Measurements from ENCODE around the gene LCE1E.

The LCE1E gene

GRCh38 chr1:152796421-152796820 lies 10.4 kb downstream of the LCE1E start, which contains the start of gene LCE1D:
Gene LCE1D (plus strand): TSS chr1:152796721. CDS start chr1:152797795, 1,074 bp downstream.
- no peak within 1 kb of the TSS for H3K4me3 ChIP-seq (ENCODE audit: low read length)
- no peaks in the 10 kb centered on the region for H3K27me3 ChIP-seq (ENCODE audit: control insufficient read depth, insufficient read depth, low read length)
- no peaks in the 10 kb centered on the region for H3K36me3 ChIP-seq (ENCODE audit: control insufficient read depth, insufficient read depth, low read length)
- no peaks in the 10 kb centered on the region for H3K4me1 ChIP-seq (ENCODE audit: control insufficient read depth, insufficient read depth, low read length)
- H3K9me3 ChIP-seq (ENCODE audit: control insufficient read depth, low read length), result no peaks in the 10 kb centered on the region
- H3K9ac ChIP-seq (ENCODE audit: low read length), result no peak within 1 kb of the TSS

- Histone ChIP-seq H3K4me1 (ENCODE audit: control insufficient read depth, insufficient read depth, low read length) (no peaks in the 10 kb centered on the region), H3K4me3 (ENCODE audit: low read length) (no peak overlapping the region), H3K27me3 (ENCODE audit: control insufficient read depth, insufficient read depth, low read length) (no peaks in the 10 kb centered on the region), H3K9ac (ENCODE audit: low read length) (no peak overlapping the region), H3K36me3 (ENCODE audit: control insufficient read depth, insufficient read depth, low read length) (no peaks in the 10 kb centered on the region), H3K9me3 (ENCODE audit: control insufficient read depth, low read length) (no peaks in the 10 kb centered on the region)
These were observed 15.3 kb downstream of the LCE1E start for GRCh38 chr1:152801333-152801732.

DNA sequence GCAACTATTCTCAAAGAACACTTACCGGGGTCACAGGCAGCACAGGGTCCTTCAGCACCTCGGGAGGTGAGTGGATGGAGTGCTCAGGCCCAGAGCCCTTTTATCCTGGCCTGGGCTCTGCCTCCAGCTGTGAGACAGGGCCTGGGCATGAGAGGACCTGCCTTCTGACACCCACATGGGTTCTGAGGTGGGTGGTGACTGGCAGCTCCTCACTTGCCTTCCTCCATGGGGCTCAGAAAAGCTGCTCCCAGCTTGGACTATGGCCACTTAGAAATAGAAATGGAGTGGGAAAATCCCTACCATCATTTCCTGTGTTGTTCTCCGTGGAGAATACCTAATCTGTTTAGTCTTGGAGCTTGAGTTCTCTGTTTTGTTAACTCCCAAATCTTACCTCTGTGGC lies 20.5 kb downstream of the LCE1E start, which contains the start of gene LCE1C:
Gene LCE1C (minus strand): TSS at position 76 of the 400 bp plus-strand sequence. CDS start 1,173 bp downstream, outside the sequence.
- Histone ChIP-seq H3K4me1 (ENCODE audit: control insufficient read depth, insufficient read depth, low read length) (no peaks in the 10 kb centered on the region), H3K9ac (ENCODE audit: low read length) (no peak within 1 kb of the TSS), H3K36me3 (ENCODE audit: control insufficient read depth, insufficient read depth, low read length) (no peaks in the 10 kb centered on the region), H3K4me3 (ENCODE audit: low read length) (no peak within 1 kb of the TSS), H3K9me3 (ENCODE audit: control insufficient read depth, low read length) (no peaks in the 10 kb centered on the region), H3K27me3 (ENCODE audit: control insufficient read depth, insufficient read depth, low read length) (no peaks in the 10 kb centered on the region)

- H3K36me3 ChIP-seq (ENCODE audit: control insufficient read depth, insufficient read depth, low read length), result no peaks in the 10 kb centered on the region
- H3K4me1 ChIP-seq (ENCODE audit: control insufficient read depth, insufficient read depth, low read length), result no peaks in the 10 kb centered on the region
- no peak overlapping the region for H3K4me3 ChIP-seq (ENCODE audit: low read length)
- H3K9me3 ChIP-seq (ENCODE audit: control insufficient read depth, low read length), result no peaks in the 10 kb centered on the region
- H3K9ac ChIP-seq (ENCODE audit: low read length), result no peak overlapping the region
- no peaks in the 10 kb centered on the region for H3K27me3 ChIP-seq (ENCODE audit: control insufficient read depth, insufficient read depth, low read length)
These were observed 25.0 kb downstream of the LCE1E start for GRCh38 chr1:152811050-152811449.

GRCh38 chr1:152811671-152812070 lies 25.6 kb downstream of the LCE1E start, which contains the start of gene LCE1B:
Gene LCE1B (plus strand): TSS chr1:152811971. CDS start chr1:152812447, 476 bp downstream.
- no peak within 1 kb of the TSS for H3K4me3 ChIP-seq (ENCODE audit: low read length)
- no peaks in the 10 kb centered on the region for H3K36me3 ChIP-seq (ENCODE audit: control insufficient read depth, insufficient read depth, low read length)
- H3K9me3 ChIP-seq (ENCODE audit: control insufficient read depth, low read length), result no peaks in the 10 kb centered on the region
- H3K27me3 ChIP-seq (ENCODE audit: control insufficient read depth, insufficient read depth, low read length), result no peaks in the 10 kb centered on the region
- no peaks in the 10 kb centered on the region for H3K4me1 ChIP-seq (ENCODE audit: control insufficient read depth, insufficient read depth, low read length)
- no peak within 1 kb of the TSS for H3K9ac ChIP-seq (ENCODE audit: low read length)

DNA sequence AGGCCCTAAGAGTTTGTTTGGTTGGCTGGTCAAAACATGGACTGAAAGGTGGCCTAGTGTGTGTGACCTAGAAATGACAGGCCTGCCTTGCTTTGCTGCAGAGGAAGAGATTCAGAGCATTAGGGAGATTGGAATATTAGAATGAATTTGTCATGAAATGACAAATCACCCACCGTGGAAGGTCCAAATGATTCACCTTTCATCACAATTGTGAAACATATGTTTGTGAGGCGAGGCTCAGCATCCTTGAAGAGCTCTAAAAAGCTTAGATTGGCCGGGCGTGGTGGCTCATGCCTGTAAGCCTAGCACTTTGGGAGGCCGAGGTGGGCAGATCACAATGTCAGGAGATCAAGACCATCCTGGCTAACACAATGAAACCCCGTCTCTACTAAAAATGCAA lies 31.3 kb downstream of the LCE1E start:
- Histone ChIP-seq H3K4me3 (ENCODE audit: low read length) (no peak overlapping the region), H3K27me3 (ENCODE audit: control insufficient read depth, insufficient read depth, low read length) (no peaks in the 10 kb centered on the region), H3K9ac (ENCODE audit: low read length) (no peak overlapping the region), H3K4me1 (ENCODE audit: control insufficient read depth, insufficient read depth, low read length) (no peaks in the 10 kb centered on the region), H3K36me3 (ENCODE audit: control insufficient read depth, insufficient read depth, low read length) (no peaks in the 10 kb centered on the region), H3K9me3 (ENCODE audit: control insufficient read depth, low read length) (no peaks in the 10 kb centered on the region)

DNA sequence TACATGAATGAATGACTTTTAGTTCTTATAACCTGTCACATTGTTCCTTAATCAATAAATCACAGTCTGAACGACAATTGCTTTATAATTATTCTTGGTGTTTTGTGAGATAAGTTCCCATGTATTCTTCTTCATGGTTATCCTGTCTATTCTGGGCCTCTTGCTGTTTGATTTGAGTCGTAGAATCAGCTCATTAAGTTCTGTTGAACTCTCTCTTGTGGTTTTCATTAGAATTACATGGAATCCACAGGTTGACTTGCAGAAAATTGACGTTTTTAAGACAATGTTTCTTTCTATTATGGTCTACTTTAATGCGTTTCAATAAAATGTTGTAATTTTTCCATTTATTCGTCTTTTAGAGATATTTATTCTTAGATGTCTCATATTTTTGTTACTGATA lies 37.2 kb downstream of the LCE1E start:
- no peaks in the 10 kb centered on the region for H3K27me3 ChIP-seq (ENCODE audit: control insufficient read depth, insufficient read depth, low read length)
- H3K9ac ChIP-seq (ENCODE audit: low read length), result no peak overlapping the region
- H3K4me3 ChIP-seq (ENCODE audit: low read length), result no peak overlapping the region
- no peaks in the 10 kb centered on the region for H3K9me3 ChIP-seq (ENCODE audit: control insufficient read depth, low read length)
- no peaks in the 10 kb centered on the region for H3K36me3 ChIP-seq (ENCODE audit: control insufficient read depth, insufficient read depth, low read length)
- H3K4me1 ChIP-seq (ENCODE audit: control insufficient read depth, insufficient read depth, low read length), result no peaks in the 10 kb centered on the region

GRCh38 chr1:152824964-152825363 lies 38.9 kb downstream of the LCE1E start:
- no peak overlapping the region for H3K9ac ChIP-seq (ENCODE audit: low read length)
- H3K27me3 ChIP-seq (ENCODE audit: control insufficient read depth, insufficient read depth, low read length), result no peaks in the 10 kb centered on the region
- H3K36me3 ChIP-seq (ENCODE audit: control insufficient read depth, insufficient read depth, low read length), result no peaks in the 10 kb centered on the region
- H3K4me3 ChIP-seq (ENCODE audit: low read length), result no peak overlapping the region
- no peaks in the 10 kb centered on the region for H3K9me3 ChIP-seq (ENCODE audit: control insufficient read depth, low read length)
- no peaks in the 10 kb centered on the region for H3K4me1 ChIP-seq (ENCODE audit: control insufficient read depth, insufficient read depth, low read length)

DNA sequence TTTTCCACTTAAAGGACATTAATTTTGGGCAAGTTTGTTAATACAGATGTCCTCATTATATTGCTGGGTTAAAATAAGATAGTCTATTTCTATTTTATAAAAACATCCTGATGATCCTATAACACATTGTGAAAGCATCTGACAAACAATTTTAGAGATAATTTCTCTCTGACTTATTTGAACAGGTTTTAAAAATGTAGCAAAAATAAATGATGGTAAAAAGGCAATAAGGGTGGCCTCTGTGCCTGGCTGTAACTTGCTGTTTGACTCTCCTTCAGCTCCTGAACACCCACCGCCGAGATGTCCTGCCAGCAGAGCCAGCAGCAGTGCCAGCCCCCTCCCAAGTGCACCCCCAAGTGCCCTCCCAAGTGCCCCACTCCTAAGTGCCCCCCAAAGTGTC lies 41.1 kb downstream of the LCE1E start, which contains the start of gene LCE1A:
Gene LCE1A (plus strand): TSS at position 301 of the 400 bp plus-strand sequence. CDS start 0 bp downstream, at position 301.
- Histone ChIP-seq H3K9ac (ENCODE audit: low read length) (no peak within 1 kb of the TSS), H3K27me3 (ENCODE audit: control insufficient read depth, insufficient read depth, low read length) (no peaks in the 10 kb centered on the region), H3K4me3 (ENCODE audit: low read length) (no peak within 1 kb of the TSS), H3K36me3 (ENCODE audit: control insufficient read depth, insufficient read depth, low read length) (no peaks in the 10 kb centered on the region), H3K9me3 (ENCODE audit: control insufficient read depth, low read length) (no peaks in the 10 kb centered on the region), H3K4me1 (ENCODE audit: control insufficient read depth, insufficient read depth, low read length) (no peaks in the 10 kb centered on the region)

DNA sequence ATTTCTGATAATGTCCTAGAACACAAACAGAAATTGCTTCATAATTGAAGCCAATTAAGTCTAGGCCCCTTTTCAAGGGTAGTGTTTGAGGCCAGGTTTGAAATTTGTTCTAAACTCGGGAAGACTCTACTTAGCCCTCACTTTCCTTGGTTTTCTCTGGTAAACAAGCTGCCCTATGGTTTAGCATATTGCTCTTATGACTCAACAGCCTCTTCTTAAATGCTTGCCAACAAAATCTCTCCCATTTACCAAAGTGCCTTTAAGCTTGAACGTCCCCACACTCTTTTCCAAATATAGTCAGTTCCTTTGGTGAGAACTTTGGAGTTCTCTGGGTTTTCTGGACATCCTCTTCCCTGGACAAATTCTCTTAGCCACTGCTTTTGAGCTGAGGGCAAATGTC lies 50.8 kb downstream of the LCE1E start:
- no peak overlapping the region for H3K4me3 ChIP-seq (ENCODE audit: low read length)
- no peaks in the 10 kb centered on the region for H3K36me3 ChIP-seq (ENCODE audit: control insufficient read depth, insufficient read depth, low read length)
- no peak overlapping the region for H3K9ac ChIP-seq (ENCODE audit: low read length)
- H3K9me3 ChIP-seq (ENCODE audit: control insufficient read depth, low read length), result no peaks in the 10 kb centered on the region
- H3K27me3 ChIP-seq (ENCODE audit: control insufficient read depth, insufficient read depth, low read length), result no peaks in the 10 kb centered on the region
- no peaks in the 10 kb centered on the region for H3K4me1 ChIP-seq (ENCODE audit: control insufficient read depth, insufficient read depth, low read length)
